Fibroblast of skin of left quadriceps (primary cell): ENCODE results near the gene CETP.
"Not testable (repeated sequence)": the region's sequence is repeated elsewhere in the genome, so short reads cannot be mapped to it uniquely, and the experiment has no call there.

Experiments
- DNase-seq, 2 experiments: peaks; one replicate each; pipeline ENCODE4 v3.0.0-alpha.2; 2013; ENCODE audit warnings: low read depth in 2 of 2

CETP gene

DNA sequence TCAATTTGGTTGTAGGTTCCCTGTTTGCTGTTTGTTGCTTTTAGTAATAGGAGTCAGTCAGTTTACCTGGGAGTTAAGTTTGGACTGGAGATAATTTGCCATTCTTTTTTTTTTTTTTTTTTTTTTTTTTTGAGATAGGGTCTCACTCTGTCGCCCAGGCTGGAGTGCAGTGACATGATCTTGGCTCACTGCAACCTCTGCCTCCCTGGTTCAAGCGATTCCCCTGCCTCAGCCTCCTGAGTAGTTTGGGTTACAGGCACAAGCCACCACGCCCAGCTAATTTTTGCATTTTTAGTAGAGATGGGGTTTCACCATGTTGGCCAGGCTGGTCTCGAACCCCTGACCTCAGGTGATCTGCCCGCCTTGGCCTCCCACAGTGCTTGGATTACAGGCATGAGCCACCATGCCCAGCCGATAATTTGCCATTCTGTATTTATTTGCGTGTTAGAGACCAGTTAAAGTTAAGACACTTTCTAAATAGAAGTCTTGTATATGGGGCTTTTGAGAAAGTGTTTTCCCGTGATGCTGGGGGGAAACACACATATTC, 27.1 kb upstream of the CETP start:
- DNase-seq, result not testable (repeated sequence)

DNA sequence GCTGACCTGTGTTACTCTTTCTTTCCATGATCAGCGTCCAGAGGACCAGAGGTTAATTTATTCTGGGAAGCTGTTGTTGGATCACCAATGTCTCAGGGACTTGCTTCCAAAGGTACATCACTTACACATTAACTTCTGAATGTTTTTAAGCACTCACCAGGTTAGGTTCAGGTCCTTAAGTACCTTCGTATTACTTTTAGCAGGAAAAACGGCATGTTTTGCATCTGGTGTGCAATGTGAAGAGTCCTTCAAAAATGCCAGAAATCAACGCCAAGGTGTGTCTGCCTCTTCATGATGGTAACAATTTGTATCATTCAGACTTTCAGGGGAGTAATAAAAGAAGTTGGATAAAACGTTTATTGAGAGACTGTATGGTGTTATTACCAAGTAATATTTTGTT, 26.5 kb upstream of the CETP start:
- DNase-seq, result no peak

DNA sequence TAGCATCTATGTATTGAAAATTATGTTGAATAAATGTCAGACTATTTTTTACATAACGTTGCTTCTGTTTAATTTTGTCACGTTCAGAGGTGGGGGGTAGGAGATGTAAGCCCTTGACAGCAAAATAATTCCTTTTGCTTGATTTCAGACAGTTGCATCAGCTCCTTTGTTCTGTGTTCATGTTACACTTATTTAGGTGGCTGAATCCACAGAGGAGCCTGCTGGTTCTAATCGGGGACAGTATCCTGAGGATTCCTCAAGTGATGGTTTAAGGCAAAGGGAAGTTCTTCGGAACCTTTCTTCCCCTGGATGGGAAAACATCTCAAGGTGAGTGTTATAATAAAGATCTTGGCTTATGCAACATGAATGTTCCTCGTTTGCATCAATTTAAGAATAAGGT, 25.3 kb upstream of the CETP start:
- DNase-seq, result no peak

DNA sequence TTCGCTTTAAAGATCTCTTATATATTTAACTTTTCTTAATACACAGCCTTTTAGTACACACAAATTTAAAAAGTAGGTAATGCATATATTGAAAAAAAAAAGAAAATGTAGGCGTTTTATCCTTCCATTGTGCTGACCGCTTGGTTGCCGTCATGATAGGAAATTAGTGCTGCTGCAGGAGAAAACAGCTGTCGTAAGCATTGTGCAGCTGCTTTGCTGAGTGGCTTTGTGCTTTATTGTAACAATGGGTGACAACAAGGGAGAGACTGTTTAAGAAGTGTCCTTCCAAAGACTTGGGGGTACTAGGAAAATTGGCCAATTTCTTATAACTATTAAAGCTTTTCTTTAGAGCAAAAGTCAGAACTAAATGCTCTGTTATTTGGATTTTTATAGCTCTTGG, 24.8 kb upstream of the CETP start:
- DNase-seq, result no peak

- no peak for DNase-seq
These were observed 22.9 kb upstream of the CETP start for GRCh38 chr16:56938664-56939513.

DNA sequence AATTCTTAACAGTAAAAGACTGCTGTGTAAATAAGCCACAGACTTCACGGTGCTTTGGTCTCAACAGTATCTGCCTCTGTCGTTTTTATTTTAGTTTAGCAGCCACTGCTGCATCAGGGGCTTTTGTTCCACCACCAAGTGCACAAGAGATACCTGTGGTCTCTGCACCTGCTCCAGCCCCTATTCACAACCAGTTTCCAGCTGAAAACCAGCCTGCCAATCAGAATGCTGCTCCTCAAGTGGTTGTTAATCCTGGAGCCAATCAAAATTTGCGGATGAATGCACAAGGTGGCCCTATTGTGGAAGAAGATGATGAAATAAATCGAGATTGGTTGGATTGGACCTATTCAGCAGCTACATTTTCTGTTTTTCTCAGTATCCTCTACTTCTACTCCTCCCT, 21.9 kb upstream of the CETP start:
- DNase-seq, result no peak

- no peak for DNase-seq
These were observed 20.7 kb upstream of the CETP start for GRCh38 chr16:56941092-56941491.

GRCh38 chr16:56941856-56942331, 19.9 kb upstream of the CETP start:
- DNase-seq, result no peak

DNA sequence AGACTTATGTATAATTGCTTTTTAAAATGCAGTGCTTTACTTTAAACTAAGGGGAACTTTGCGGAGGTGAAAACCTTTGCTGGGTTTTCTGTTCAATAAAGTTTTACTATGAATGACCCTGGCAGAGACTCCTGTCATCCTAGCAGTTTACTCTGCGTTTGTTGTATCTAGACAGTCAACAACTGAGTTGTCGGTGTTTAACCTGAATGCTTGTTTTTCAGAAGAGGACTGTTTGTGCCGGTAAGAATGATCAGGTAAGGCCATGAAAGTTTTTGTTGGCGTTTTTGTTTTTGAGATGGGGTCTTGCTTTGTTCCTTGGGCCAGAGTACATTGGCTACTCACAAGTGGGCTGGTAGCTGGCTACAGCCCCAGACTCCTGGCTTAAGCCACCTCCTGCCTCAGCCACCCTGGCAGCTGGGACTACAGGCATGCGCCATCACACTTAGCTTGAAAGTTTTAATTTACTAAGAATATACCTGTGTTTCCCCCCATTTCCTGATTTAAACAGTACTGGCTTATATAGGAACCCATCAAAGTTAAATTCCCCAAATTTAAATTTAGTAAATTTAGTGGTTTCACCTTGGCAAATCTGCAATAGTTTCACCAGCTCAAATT, 17.9 kb upstream of the CETP start:
- DNase-seq, result no peak

- DNase-seq, result no peak
These were observed 16.6 kb upstream of the CETP start for GRCh38 chr16:56944954-56945839.

- DNase-seq, result no peak
These were observed 15.8 kb upstream of the CETP start for GRCh38 chr16:56945847-56946527.

DNA sequence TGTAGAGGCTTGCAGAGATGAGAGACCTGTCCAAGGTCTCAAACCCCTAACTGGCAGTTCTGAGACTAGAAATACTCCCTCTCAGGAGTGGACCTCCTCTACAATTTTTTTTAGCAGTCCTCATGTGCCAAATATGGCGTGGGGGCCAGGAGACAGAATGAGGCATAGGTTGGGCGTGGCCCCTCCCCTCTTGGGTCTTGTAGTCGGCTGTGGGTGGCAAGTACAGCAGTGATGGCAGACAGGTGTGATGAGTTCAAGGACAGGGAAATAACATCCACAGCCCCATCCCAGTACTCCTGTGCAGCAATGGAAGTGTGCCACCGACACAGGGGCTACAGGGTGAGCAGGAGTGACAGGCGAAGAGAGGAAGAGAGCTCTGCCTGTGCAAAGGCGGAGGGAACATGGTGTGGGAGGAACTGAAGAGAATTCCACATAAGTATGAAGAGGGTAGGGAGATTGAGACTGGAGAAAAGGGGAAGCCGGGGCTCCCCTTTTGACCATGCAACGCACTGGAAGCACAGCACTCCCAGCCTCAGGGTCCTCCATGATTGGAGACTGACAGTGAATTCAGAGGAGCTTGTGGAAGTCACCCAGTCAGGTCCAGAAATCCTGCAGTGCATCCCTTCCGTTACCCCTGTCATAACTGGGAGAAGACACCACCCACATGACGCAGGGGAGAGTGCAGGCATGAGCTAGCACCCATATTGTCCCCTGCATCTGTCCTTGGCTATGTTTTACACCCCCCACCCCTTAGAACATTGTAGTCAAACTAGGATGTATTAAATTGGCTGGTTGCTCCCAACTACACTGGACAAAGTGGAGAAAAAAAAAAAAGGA, 14.8 kb upstream of the CETP start:
- no peak for DNase-seq

GRCh38 chr16:56947604-56947995, 14.2 kb upstream of the CETP start:
- no peak for DNase-seq

- no peak for DNase-seq
These were observed 13.5 kb upstream of the CETP start for GRCh38 chr16:56948234-56948633.

DNA sequence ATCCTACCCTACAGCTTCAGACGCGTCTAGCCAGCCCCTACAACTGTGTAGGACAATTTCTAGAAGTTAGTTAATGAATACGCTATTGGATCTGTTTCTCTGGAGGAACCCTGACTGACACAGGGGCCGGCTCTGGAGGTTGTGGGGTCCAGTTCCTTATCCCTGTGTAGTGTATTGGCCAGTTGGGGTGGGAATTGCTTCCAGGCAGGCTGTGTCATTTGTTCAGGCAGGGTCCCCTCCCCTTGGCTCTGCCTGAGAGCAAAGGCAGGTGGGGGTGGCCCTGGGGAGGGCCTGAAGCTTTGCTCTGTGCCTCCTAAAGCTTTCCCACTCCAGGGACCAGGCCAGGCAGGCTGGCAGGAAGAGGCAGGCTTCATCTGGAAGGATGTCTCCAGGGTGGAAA, 11.7 kb upstream of the CETP start:
- no peak for DNase-seq

DNA sequence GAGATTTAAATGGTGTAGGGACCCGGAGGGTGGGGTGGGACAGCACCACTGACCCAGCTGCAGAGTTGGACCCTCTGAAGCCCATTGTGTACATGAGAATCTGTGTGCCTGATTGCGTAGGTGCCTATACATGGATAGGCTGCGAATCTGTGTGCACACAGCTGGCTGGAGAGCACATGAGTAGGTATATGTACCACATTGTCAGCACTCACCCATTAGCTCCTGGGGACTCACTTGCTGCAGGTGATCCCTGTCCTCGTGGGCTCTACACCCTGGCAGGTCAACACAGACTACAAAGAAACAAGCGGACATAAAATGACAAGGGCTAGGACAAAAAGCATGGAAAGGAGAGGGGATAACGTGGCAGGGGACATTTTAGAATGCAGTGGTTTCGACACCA, 11.3 kb upstream of the CETP start:
- DNase-seq, result no peak

DNA sequence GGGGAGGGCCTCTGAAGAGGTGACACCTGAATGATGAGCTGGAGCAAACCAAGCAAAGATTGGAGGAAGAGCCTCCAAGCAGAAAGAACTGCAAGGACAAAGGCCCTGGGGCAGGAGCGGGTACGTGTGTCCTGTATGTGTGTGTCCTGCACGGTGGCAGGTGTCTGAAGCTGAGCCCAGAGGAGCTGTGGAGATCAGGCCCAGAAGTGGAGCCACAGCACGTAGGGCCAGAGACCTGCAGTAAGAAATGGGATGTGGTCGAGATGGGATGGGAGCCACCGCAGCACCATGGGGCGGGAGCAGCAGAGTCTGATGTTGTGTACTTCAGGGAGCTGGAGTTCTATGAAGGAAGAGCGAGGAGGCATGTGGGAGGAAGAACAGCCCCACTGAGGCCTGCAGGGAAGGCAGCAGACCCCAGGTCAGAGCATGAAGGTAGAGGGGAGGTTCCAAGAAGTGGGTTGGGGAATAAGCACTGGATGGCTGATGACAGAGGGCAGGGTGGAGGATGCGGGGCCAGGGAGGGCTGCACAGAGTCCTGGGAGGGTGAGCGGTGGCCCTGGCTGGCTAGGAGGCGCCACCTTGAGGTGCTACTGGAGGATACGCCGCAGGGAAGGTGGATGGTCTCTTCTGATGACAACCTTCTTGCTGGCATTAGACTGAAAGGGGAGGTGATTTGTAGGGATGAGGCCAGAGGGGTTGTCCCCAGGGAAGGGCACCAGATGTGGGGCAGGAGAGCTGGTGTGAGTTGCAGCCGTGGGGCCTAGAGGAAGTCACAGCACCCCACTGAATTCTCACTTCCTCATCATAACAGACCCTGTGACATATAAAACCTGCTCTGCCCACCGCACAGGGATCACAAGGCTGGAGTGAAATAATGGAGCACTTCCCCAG, 10.6 kb upstream of the CETP start:
- no peak for DNase-seq

- no peak for DNase-seq
These were observed 8.7 kb upstream of the CETP start for GRCh38 chr16:56953006-56953405.

- no peak for DNase-seq
These were observed 5.7 kb upstream of the CETP start for GRCh38 chr16:56956076-56956475.

DNA sequence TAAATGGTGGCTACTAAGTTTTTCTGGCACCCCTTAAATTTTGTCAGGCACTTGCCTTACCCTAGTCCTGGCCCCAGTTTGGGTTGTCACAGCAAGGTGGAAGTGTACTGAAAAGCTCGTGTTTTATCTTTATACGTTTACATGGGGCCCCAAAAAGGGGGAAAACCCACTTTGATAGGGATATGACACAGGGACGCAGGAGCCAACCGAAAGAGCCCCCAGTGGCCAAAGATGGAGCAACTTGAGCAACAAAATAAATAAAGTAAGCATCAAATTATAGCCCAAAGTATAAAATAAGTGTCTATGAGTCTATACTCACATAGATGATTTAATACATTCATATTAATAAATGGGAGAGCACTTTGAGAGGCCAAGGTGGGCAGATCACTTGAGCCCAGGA, 5.0 kb upstream of the CETP start:
- no peak for DNase-seq
